ENCODE measurements around the gene JOSD2.

The JOSD2 gene

GRCh38 chr19:50496189-50497021, 14.6 kb downstream of the JOSD2 start:
- Histone ChIP-seq H3K9me3 (no peaks in the 10 kb centered on the region), H3K27me3 (peaks cover 13% of the 10 kb centered on the region), H3K4me3 (ENCODE audit: low read depth, low read length) (no peak overlapping the region), H3K36me3 (no peaks in the 10 kb centered on the region), H3K4me1 (peaks cover 4% of the 10 kb centered on the region; the same call in 1 of the 2 replicates)
- DNase-seq, result no peak
- no peak for TF ChIP-seq CTCF (IDR thresholded peaks at IDR 0.05; ENCODE audit: low read depth, low read length)

GRCh38 chr19:50495020-50495531, 15.9 kb downstream of the JOSD2 start:
- Histone ChIP-seq H3K27me3 (peaks cover 14% of the 10 kb centered on the region), H3K4me3 (ENCODE audit: low read depth, low read length) (no peak overlapping the region), H3K4me1 (peaks cover under 1% of the 10 kb centered on the region; the same call in 1 of the 2 replicates), H3K9me3 (no peaks in the 10 kb centered on the region), H3K36me3 (no peaks in the 10 kb centered on the region)
- TF ChIP-seq CTCF (IDR thresholded peaks at IDR 0.05; ENCODE audit: low read depth, low read length), result no peak
- DNase-seq, result no peak

DNA sequence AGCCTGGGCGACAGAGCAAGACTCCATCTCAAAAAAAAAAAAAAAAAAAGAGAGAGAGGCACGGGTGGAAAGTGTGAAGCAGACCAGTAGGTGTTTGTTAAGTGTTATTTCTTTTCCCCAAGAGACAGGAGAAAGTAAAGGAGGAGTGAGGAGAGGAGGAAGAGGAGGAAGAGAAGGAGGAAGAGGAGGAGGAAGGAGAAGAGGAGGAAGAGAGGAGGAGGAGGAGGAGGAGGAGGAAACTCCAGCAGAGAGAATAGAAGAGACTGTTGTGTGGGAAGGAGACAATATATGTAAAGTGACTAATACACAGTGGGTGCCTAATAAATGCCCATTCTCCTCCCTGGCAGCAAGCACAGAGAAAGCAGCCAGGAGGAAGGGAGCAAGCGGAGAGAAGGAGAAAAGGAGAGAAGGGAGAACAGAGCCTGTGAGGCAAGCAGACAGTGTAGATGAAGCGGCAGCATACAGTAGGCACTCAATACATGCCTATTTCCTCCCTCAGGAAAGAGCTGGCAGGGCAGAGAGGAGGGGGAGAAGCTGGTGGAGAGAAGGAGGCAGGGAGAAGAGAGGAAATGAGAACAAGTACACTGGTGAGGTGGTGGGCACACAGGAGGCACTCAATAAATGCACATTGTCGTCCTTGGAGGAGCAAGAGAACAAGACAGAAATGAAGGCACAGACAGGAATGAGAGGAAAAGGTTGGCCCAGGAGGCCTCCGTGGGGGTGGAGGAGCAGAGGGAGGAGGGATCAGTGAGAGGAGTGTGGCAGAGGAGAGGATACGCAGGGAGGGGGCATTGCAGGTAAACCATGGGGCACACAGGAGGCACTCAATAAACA, 16.6 kb downstream of the JOSD2 start:
- Histone ChIP-seq H3K9me3 (no peaks in the 10 kb centered on the region), H3K27me3 (peaks cover 18% of the 10 kb centered on the region)
- no peak for TF ChIP-seq CTCF (IDR thresholded peaks at IDR 0.05; ENCODE audit: low read depth, low read length)

DNA sequence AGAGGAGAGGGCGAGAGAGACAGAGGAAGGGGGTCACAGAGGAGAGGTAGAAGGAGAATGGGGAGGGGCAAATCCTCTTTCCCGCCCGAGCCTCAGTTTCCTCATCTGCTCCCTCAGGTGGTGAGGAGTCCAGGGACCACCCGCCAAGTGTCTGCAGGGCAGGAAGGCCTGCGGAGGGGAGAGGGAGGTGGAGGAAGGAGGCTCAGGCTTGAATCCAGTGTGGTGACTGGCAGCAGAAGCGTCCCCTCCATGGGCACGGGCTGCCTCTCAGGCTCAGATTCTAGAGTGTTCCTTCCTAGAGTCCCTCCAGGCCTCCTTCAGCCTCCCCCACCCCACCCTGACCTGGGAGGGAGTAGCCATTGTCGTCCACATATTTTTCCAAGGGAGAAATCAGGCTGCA, 17.8 kb downstream of the JOSD2 start:
- no peaks in the 10 kb centered on the region for H3K4me1 ChIP-seq
- H3K9me3 ChIP-seq, result no peaks in the 10 kb centered on the region
- TF ChIP-seq CTCF (IDR thresholded peaks at IDR 0.05; ENCODE audit: low read depth, low read length), result no peak
- peaks cover 27% of the 10 kb centered on the region for H3K27me3 ChIP-seq
- H3K4me3 ChIP-seq (ENCODE audit: low read depth, low read length), result no peak overlapping the region
- DNase-seq, result no peak
- H3K36me3 ChIP-seq, result no peaks in the 10 kb centered on the region

More for the DNA sequence above, 16.6 kb downstream of the JOSD2 start:
- H3K4me3 ChIP-seq (ENCODE audit: low read depth, low read length), result no peak overlapping the region
- no peak for DNase-seq
- no peaks in the 10 kb centered on the region for H3K36me3 ChIP-seq
- H3K4me1 ChIP-seq, result no peaks in the 10 kb centered on the region

GRCh38 chr19:50492303-50493052, 18.5 kb downstream of the JOSD2 start:
- no peak for TF ChIP-seq CTCF (IDR thresholded peaks at IDR 0.05; ENCODE audit: low read depth, low read length)
- DNase-seq, result no peak
- Histone ChIP-seq H3K36me3 (no peaks in the 10 kb centered on the region), H3K27me3 (peaks cover 32% of the 10 kb centered on the region), H3K4me3 (ENCODE audit: low read depth, low read length) (no peak overlapping the region), H3K4me1 (no peaks in the 10 kb centered on the region), H3K9me3 (no peaks in the 10 kb centered on the region; the same call in 1 of the 2 replicates)
